Fibroblast of pulmonary artery (primary cell): ENCODE results near the gene EPN1.

ENCODE experiments used
- DNase-seq: peaks from one replicate; pipeline ENCODE4 v3.0.0-alpha.2; 2010; ENCODE audit warnings: low read depth
- H3K4me3 ChIP-seq: replicated peaks from 2 replicates; pipeline ENCODE4 v1.5.1; 2011; ENCODE audit warnings: low read depth, mild to moderate bottlenecking, control low read depth, low read length, moderate library complexity
- TF ChIP-seq, protein P1 (sequence below): IDR thresholded peaks from 2 replicates; pipeline ENCODE4 v1.5.1; 2011; ENCODE audit warnings: mild to moderate bottlenecking, control low read depth, low read length, inconsistent platforms; ENCODE audit errors: missing control alignments

Gene EPN1

DNA sequence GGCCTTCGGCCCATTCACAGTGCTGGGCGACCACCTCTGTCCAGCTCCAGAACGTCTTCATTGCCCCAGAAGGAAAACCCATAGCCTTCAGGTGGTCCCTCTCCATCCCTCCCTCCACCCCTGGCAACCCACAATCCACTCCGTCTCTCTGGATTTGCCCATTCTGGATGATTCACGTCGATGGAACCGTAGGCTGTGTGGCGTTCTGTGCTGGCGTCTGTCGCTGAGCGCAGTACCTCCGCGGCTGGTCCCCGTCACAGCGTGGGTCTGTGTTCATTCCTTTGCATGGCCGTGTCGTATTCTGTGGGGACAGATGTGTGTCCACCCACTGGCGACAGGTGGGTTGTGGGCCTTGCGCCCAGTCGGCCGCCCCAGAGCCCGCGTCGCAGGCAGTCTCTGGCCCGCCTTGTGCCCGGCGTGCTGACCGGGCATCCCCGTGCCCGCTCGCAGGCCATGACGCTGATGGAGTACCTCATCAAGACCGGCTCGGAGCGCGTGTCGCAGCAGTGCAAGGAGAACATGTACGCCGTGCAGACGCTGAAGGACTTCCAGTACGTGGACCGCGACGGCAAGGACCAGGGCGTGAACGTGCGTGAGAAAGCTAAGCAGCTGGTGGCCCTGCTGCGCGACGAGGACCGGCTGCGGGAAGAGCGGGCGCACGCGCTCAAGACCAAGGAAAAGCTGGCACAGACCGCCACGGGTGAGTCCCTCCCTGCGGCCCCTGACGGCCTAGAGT is 10.1 kb downstream of the EPN1 start:
- DNase-seq, result no peak

GRCh38 chr19:55685776-55686175 is 10.8 kb downstream of the EPN1 start:
- TF ChIP-seq, protein P1, sequence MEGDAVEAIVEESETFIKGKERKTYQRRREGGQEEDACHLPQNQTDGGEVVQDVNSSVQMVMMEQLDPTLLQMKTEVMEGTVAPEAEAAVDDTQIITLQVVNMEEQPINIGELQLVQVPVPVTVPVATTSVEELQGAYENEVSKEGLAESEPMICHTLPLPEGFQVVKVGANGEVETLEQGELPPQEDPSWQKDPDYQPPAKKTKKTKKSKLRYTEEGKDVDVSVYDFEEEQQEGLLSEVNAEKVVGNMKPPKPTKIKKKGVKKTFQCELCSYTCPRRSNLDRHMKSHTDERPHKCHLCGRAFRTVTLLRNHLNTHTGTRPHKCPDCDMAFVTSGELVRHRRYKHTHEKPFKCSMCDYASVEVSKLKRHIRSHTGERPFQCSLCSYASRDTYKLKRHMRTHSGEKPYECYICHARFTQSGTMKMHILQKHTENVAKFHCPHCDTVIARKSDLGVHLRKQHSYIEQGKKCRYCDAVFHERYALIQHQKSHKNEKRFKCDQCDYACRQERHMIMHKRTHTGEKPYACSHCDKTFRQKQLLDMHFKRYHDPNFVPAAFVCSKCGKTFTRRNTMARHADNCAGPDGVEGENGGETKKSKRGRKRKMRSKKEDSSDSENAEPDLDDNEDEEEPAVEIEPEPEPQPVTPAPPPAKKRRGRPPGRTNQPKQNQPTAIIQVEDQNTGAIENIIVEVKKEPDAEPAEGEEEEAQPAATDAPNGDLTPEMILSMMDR, result no peak
- DNase-seq, result no peak

More for the DNA sequence above, 10.1 kb downstream of the EPN1 start:
- TF ChIP-seq, protein P1, result no peak
- no peak overlapping the region for H3K4me3 ChIP-seq

GRCh38 chr19:55686311-55687050 is 11.5 kb downstream of the EPN1 start:
- DNase-seq, result no peak
- TF ChIP-seq, protein P1, result no peak
- H3K4me3 ChIP-seq, result no peak overlapping the region

More at GRCh38 chr19:55685776-55686175, 10.8 kb downstream of the EPN1 start:
- H3K4me3 ChIP-seq, result no peak overlapping the region

- DNase-seq, result no peak
- TF ChIP-seq, protein P1, result no peak
- no peak overlapping the region for H3K4me3 ChIP-seq
Measured at GRCh38 chr19:55687281-55688201, 12.5 kb downstream of the EPN1 start.

GRCh38 chr19:55688422-55689218 is 13.6 kb downstream of the EPN1 start:
- no peak overlapping the region for H3K4me3 ChIP-seq
- DNase-seq, result no peak
- TF ChIP-seq, protein P1, result no peak
